HepG2 (cell line): ENCODE measurements around the gene DPY30. TPM values are rescaled to one million over a fixed set of nuclear protein-coding genes. Genes with fewer than 3 reads are reported as not detected.

ENCODE experiments used
- ARHGAP35 ChIP-seq: sonication (generic); formaldehyde crosslinking; IDR thresholded peaks from 2 replicates; pipeline ENCODE4 v1.9.0; 2022; ENCODE audit warnings: mild to moderate bottlenecking, inconsistent platforms, moderate library complexity, missing genetic modification reagents, borderline replicate concordance
- CENPT ChIP-seq: sonication (generic); formaldehyde crosslinking; IDR thresholded peaks from 2 replicates; pipeline ENCODE4 v1.8.0; 2022; ENCODE audit warnings: low read depth, mild to moderate bottlenecking, moderate library complexity, missing genetic modification reagents
- CREM ChIP-seq, 2 experiments: sonication (generic) in 1 of 2; formaldehyde crosslinking in 1 of 2; IDR thresholded peaks; 2 replicates each; pipeline versions ENCODE4 v1.4.0 to v1.6.1; 2016 to 2020; ENCODE audit warnings: antibody characterized with exemption in 1 of 2, mild to moderate bottlenecking in 1 of 2, missing genetic modification reagents in 1 of 2
- CSRNP1 ChIP-seq: sonication (generic); formaldehyde crosslinking; IDR thresholded peaks from 2 replicates; pipeline ENCODE4 v1.8.1; 2023; ENCODE audit warnings: mild to moderate bottlenecking, missing genetic modification reagents
- EED ChIP-seq: sonication (generic); formaldehyde crosslinking; IDR thresholded peaks from 2 replicates; pipeline ENCODE4 v1.5.0; 2020; ENCODE audit warnings: mild to moderate bottlenecking, missing genetic modification reagents
- GTF2F1 ChIP-seq: fragments of 150-350 bp; IDR thresholded peaks from 2 replicates; pipeline ENCODE4 v1.6.1; 2014; ENCODE audit warnings: low read length
- NCOA1 ChIP-seq: sonication (generic); formaldehyde crosslinking; IDR thresholded peaks from 2 replicates; pipeline ENCODE4 v1.9.0; 2021; ENCODE audit warnings: missing genetic modification reagents
- ONECUT2 ChIP-seq: sonication (generic); formaldehyde crosslinking; IDR thresholded peaks from 2 replicates; pipeline ENCODE4 v1.4.0; 2020; ENCODE audit warnings: missing genetic modification reagents
- RAD21 ChIP-seq: fragments of 450-650 bp; formaldehyde crosslinking; IDR thresholded peaks from 2 replicates; pipeline ENCODE4 v1.5.0; 2020; ENCODE audit warnings: mild to moderate bottlenecking
- SALL1 ChIP-seq: sonication (generic); formaldehyde crosslinking; IDR thresholded peaks from 2 replicates; pipeline ENCODE4 v1.8.0; 2022; ENCODE audit warnings: mild to moderate bottlenecking, missing genetic modification reagents
- TCF7L2 ChIP-seq: IDR thresholded peaks from 2 replicates; pipeline ENCODE4 v1.6.1; 2011; ENCODE audit warnings: mild to moderate bottlenecking, low read depth, low read length, moderate library complexity
- ZBTB7A ChIP-seq: sonication (generic); formaldehyde crosslinking; IDR thresholded peaks from 2 replicates; pipeline ENCODE4 v1.8.0; 2022; ENCODE audit warnings: mild to moderate bottlenecking, missing genetic modification reagents
- ZIK1 ChIP-seq: sonication (generic); formaldehyde crosslinking; IDR thresholded peaks from 2 replicates; pipeline ENCODE4 v1.5.0; 2020; ENCODE audit warnings: mild to moderate bottlenecking, low read depth, missing genetic modification reagents, borderline replicate concordance
- ZNF496 ChIP-seq: sonication (generic); formaldehyde crosslinking; IDR thresholded peaks from 2 replicates; pipeline ENCODE4 v1.8.1; 2023; ENCODE audit warnings: mild to moderate bottlenecking, moderate library complexity, missing genetic modification reagents; ENCODE audit not compliant: insufficient replicate concordance
- ZNF788 ChIP-seq: sonication (generic); formaldehyde crosslinking; IDR thresholded peaks from 2 replicates; pipeline ENCODE4 v1.5.0; 2020; ENCODE audit warnings: mild to moderate bottlenecking, missing genetic modification reagents, borderline replicate concordance
- ZSCAN30 ChIP-seq: sonication (generic); formaldehyde crosslinking; IDR thresholded peaks from 2 replicates; pipeline ENCODE4 v1.5.0; 2020; ENCODE audit warnings: mild to moderate bottlenecking, missing genetic modification reagents
- polyA plus RNA-seq, 8 experiments: library from polyadenylated mRNA; depleted of rRNA in 3 of 8; stranded (reverse) in 7 of 8; unstranded in 1 of 8; fragments of >200 nt; fragmentation: Illumina TruSeq in 4 of 8; extraction: Trizol in 4 of 8; gene quantifications; 2 replicates each; pipeline versions ENCODE4 v1.2.1 to v1.2.3, GENCODE V29; 2011 to 2016; ENCODE audit warnings: low read depth in 4 of 8, missing spikeins in 1 of 8, mixed read lengths in 1 of 8; ENCODE audit not compliant: insufficient read depth in 1 of 8
- total RNA-seq, 5 experiments: library from RNA; depleted of rRNA; stranded (reverse); fragments of >200 nt; fragmentation: Illumina TruSeq; extraction: Trizol; gene quantifications; 2 replicates each; pipeline ENCODE4 v1.2.3, GENCODE V29; 2016; ENCODE audit warnings: low read depth in 1 of 5
- TF ChIP-seq, protein P1 (sequence below): sonication (generic); formaldehyde crosslinking; conservative IDR thresholded peaks from 2 replicates; pipeline ENCODE4 v1.4.0; 2020; ENCODE audit warnings: mild to moderate bottlenecking, missing genetic modification reagents, moderate library complexity
- TF ChIP-seq, protein P2 (sequence below): sonication (generic); formaldehyde crosslinking; IDR thresholded peaks from 2 replicates; pipeline ENCODE4 v1.8.0; 2022; ENCODE audit warnings: mild to moderate bottlenecking, missing genetic modification reagents
- TF ChIP-seq, protein P3 (sequence below): sonication (generic); formaldehyde crosslinking; IDR thresholded peaks from 2 replicates; pipeline ENCODE4; 2020; ENCODE audit warnings: missing genetic modification reagents, mild to moderate bottlenecking, borderline replicate concordance

The DPY30 gene
- total and polyA plus RNA-seq, 2 of the 13 experiments (the other 11 are each of a cell fraction or from before 2014, with no cell fraction given) = 98.1 to 118 TPM

GRCh38 chr2:32010670-32011484 is 28.7 kb downstream of the DPY30 start, which contains the start of gene MEMO1 (continued):
- TF ChIP-seq, protein P1, sequence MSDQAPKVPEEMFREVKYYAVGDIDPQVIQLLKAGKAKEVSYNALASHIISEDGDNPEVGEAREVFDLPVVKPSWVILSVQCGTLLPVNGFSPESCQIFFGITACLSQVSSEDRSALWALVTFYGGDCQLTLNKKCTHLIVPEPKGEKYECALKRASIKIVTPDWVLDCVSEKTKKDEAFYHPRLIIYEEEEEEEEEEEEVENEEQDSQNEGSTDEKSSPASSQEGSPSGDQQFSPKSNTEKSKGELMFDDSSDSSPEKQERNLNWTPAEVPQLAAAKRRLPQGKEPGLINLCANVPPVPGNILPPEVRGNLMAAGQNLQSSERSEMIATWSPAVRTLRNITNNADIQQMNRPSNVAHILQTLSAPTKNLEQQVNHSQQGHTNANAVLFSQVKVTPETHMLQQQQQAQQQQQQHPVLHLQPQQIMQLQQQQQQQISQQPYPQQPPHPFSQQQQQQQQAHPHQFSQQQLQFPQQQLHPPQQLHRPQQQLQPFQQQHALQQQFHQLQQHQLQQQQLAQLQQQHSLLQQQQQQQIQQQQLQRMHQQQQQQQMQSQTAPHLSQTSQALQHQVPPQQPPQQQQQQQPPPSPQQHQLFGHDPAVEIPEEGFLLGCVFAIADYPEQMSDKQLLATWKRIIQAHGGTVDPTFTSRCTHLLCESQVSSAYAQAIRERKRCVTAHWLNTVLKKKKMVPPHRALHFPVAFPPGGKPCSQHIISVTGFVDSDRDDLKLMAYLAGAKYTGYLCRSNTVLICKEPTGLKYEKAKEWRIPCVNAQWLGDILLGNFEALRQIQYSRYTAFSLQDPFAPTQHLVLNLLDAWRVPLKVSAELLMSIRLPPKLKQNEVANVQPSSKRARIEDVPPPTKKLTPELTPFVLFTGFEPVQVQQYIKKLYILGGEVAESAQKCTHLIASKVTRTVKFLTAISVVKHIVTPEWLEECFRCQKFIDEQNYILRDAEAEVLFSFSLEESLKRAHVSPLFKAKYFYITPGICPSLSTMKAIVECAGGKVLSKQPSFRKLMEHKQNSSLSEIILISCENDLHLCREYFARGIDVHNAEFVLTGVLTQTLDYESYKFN = peak; percentile 89
- peak; percentile 39; the same call in 1 of the 2 replicates for TF ChIP-seq CREM (IDR thresholded peaks at IDR 0.05)
- TF ChIP-seq CREM (CRISPR knock-in tag; IDR thresholded peaks at IDR 0.05) = peak; percentile 3; the same call in 1 of the 2 replicates
- TF ChIP-seq, protein P2, sequence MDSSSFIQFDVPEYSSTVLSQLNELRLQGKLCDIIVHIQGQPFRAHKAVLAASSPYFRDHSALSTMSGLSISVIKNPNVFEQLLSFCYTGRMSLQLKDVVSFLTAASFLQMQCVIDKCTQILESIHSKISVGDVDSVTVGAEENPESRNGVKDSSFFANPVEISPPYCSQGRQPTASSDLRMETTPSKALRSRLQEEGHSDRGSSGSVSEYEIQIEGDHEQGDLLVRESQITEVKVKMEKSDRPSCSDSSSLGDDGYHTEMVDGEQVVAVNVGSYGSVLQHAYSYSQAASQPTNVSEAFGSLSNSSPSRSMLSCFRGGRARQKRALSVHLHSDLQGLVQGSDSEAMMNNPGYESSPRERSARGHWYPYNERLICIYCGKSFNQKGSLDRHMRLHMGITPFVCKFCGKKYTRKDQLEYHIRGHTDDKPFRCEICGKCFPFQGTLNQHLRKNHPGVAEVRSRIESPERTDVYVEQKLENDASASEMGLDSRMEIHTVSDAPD (CRISPR knock-in tag) = peak; percentile 85; the same call in 1 of the 2 replicates
- TF ChIP-seq ZNF788 (CRISPR knock-in tag) = peak; percentile 99
- TF ChIP-seq CSRNP1 = peak; percentile 97
- TF ChIP-seq ZSCAN30 (CRISPR knock-in tag) = peak; percentile 71; the same call in 1 of the 2 replicates
- peak; percentile 76 for TF ChIP-seq ONECUT2 (CRISPR knock-in tag)
- TF ChIP-seq ZBTB7A (CRISPR knock-in tag) = peak; percentile 83
- no peak for TF ChIP-seq TCF7L2
- TF ChIP-seq EED = peak; percentile 99
- TF ChIP-seq SALL1 (CRISPR knock-in tag) = peak; percentile 99
- TF ChIP-seq RAD21 = peak; percentile 83
- TF ChIP-seq ARHGAP35 (CRISPR knock-in tag) = peak; percentile 93
- peak; percentile 84; the same call in 1 of the 2 replicates for TF ChIP-seq ZIK1 (CRISPR knock-in tag)
- TF ChIP-seq CENPT (CRISPR knock-in tag) = no peak
- no peak for TF ChIP-seq ZNF496 (CRISPR knock-in tag)
- TF ChIP-seq, protein P3, sequence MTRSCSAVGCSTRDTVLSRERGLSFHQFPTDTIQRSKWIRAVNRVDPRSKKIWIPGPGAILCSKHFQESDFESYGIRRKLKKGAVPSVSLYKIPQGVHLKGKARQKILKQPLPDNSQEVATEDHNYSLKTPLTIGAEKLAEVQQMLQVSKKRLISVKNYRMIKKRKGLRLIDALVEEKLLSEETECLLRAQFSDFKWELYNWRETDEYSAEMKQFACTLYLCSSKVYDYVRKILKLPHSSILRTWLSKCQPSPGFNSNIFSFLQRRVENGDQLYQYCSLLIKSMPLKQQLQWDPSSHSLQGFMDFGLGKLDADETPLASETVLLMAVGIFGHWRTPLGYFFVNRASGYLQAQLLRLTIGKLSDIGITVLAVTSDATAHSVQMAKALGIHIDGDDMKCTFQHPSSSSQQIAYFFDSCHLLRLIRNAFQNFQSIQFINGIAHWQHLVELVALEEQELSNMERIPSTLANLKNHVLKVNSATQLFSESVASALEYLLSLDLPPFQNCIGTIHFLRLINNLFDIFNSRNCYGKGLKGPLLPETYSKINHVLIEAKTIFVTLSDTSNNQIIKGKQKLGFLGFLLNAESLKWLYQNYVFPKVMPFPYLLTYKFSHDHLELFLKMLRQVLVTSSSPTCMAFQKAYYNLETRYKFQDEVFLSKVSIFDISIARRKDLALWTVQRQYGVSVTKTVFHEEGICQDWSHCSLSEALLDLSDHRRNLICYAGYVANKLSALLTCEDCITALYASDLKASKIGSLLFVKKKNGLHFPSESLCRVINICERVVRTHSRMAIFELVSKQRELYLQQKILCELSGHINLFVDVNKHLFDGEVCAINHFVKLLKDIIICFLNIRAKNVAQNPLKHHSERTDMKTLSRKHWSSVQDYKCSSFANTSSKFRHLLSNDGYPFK (CRISPR knock-in tag) = peak; percentile 79; the same call in 1 of the 2 replicates
- TF ChIP-seq NCOA1 (CRISPR knock-in tag) = peak; percentile 81
- TF ChIP-seq GTF2F1 = 0 out of 2 replicates have a peak, but pooled peaks have one; percentile 33
